Memory B cell (primary cell): Measurements from ENCODE around the gene B3GNT9.

Source experiments
- ATAC-seq: fragments of 150-1000 bp; cut with Tn5 transposase; 2 replicates; pipeline ENCODE4 v1.10.0; 2021; ENCODE audit warnings: low read depth, mild to moderate bottlenecking, moderate library complexity
- DNase-seq, 2 donors: peaks; one replicate each; pipeline ENCODE4 v3.0.0; 2022; ENCODE audit warnings: low spot score in 2 of 2
- H3K27ac Mint-ChIP-seq: one replicate; pipeline ENCODE4 v1.8.0; 2022; ENCODE audit warnings: mild to moderate bottlenecking, moderate library complexity, mixed read lengths
- H3K27me3 Mint-ChIP-seq: one replicate; pipeline ENCODE4 v1.8.0; 2022; ENCODE audit warnings: mixed read lengths
- H3K36me3 Mint-ChIP-seq: one replicate; pipeline ENCODE4 v1.8.0; 2022; ENCODE audit warnings: mild to moderate bottlenecking, mixed read lengths
- H3K4me1 Mint-ChIP-seq: one replicate; pipeline ENCODE4 v1.8.0; 2022; ENCODE audit warnings: mixed read lengths
- H3K4me3 Mint-ChIP-seq: one replicate; pipeline ENCODE4 v1.8.0; 2022; ENCODE audit warnings: mild to moderate bottlenecking, moderate library complexity, mixed read lengths
- H3K9me3 Mint-ChIP-seq: one replicate; pipeline ENCODE4 v1.8.0; 2022; ENCODE audit warnings: mixed read lengths

Gene B3GNT9

GRCh38 chr16:67190448-67191399 lies 39.9 kb upstream of the B3GNT9 start:
- Mint-ChIP-seq H3K27ac (no peak overlapping the region), H3K9me3 (no peaks in the 10 kb centered on the region), H3K4me1 (peaks cover 19% of the 10 kb centered on the region), H3K36me3 (peaks cover 2% of the 10 kb centered on the region), H3K27me3 (peaks cover 1% of the 10 kb centered on the region), H3K4me3 (no peak overlapping the region)
- DNase-seq (no peak), ATAC-seq (no peak)

GRCh38 chr16:67190041-67190440 lies 39.2 kb upstream of the B3GNT9 start, which contains the start of gene EXOC3L1:
TSS of gene EXOC3L1 (minus strand) at chr16:67190136. CDS start at chr16:67189676, 460 bp downstream.
- no peak within 1 kb of the TSS for H3K4me3 Mint-ChIP-seq
- DNase-seq (no peak), ATAC-seq (no peak)
- H3K36me3 Mint-ChIP-seq: no peaks in the 10 kb centered on the region
- peaks cover 22% of the 10 kb centered on the region for H3K4me1 Mint-ChIP-seq
- H3K9me3 Mint-ChIP-seq: no peaks in the 10 kb centered on the region
- H3K27me3 Mint-ChIP-seq: peaks cover 1% of the 10 kb centered on the region
- H3K27ac Mint-ChIP-seq: no peak within 1 kb of the TSS

GRCh38 chr16:67188798-67189197 lies 38.0 kb upstream of the B3GNT9 start:
- H3K27me3 Mint-ChIP-seq: peaks cover 1% of the 10 kb centered on the region
- no peaks in the 10 kb centered on the region for H3K36me3 Mint-ChIP-seq
- no peak overlapping the region for H3K27ac Mint-ChIP-seq
- no peak overlapping the region for H3K4me3 Mint-ChIP-seq
- no peak for ATAC-seq
- no peaks in the 10 kb centered on the region for H3K9me3 Mint-ChIP-seq
- peaks cover 23% of the 10 kb centered on the region for H3K4me1 Mint-ChIP-seq
- DNase-seq: no peak

- H3K4me1 Mint-ChIP-seq: peaks cover 20% of the 10 kb centered on the region
Measured at GRCh38 chr16:67188323-67188722, 37.5 kb upstream of the B3GNT9 start.

GRCh38 chr16:67187175-67187890 lies 36.5 kb upstream of the B3GNT9 start:
- DNase-seq: no peak
- Mint-ChIP-seq H3K27ac (no peak overlapping the region), H3K27me3 (peaks cover 1% of the 10 kb centered on the region)

More at GRCh38 chr16:67188323-67188722, 37.5 kb upstream of the B3GNT9 start:
- H3K4me3 Mint-ChIP-seq: no peak overlapping the region
- H3K36me3 Mint-ChIP-seq: no peaks in the 10 kb centered on the region
- no peaks in the 10 kb centered on the region for H3K9me3 Mint-ChIP-seq
- H3K27me3 Mint-ChIP-seq: peaks cover 1% of the 10 kb centered on the region
- DNase-seq (no peak), ATAC-seq (no peak)
- H3K27ac Mint-ChIP-seq: no peak overlapping the region

GRCh38 chr16:67186550-67186950 lies 35.8 kb upstream of the B3GNT9 start:
- Mint-ChIP-seq H3K4me1 (peaks cover 9% of the 10 kb centered on the region), H3K27me3 (peaks cover 1% of the 10 kb centered on the region), H3K27ac (no peak overlapping the region), H3K4me3 (no peak overlapping the region), H3K9me3 (no peaks in the 10 kb centered on the region), H3K36me3 (no peaks in the 10 kb centered on the region)
- ATAC-seq (no peak), DNase-seq (no peak)

More at GRCh38 chr16:67187175-67187890, 36.5 kb upstream of the B3GNT9 start:
- no peaks in the 10 kb centered on the region for H3K9me3 Mint-ChIP-seq
- peaks cover 14% of the 10 kb centered on the region for H3K4me1 Mint-ChIP-seq
- H3K36me3 Mint-ChIP-seq: no peaks in the 10 kb centered on the region
- H3K4me3 Mint-ChIP-seq: no peak overlapping the region
- ATAC-seq: no peak

GRCh38 chr16:67185651-67186134 lies 34.9 kb upstream of the B3GNT9 start:
- no peak for DNase-seq
- H3K4me1 Mint-ChIP-seq: peaks cover 6% of the 10 kb centered on the region
- H3K27me3 Mint-ChIP-seq: peaks cover 1% of the 10 kb centered on the region
- peak overlapping the region; percentile 89 for H3K4me3 Mint-ChIP-seq
- ATAC-seq: no peak
- no peaks in the 10 kb centered on the region for H3K36me3 Mint-ChIP-seq
- no peak overlapping the region for H3K27ac Mint-ChIP-seq
- H3K9me3 Mint-ChIP-seq: no peaks in the 10 kb centered on the region

GRCh38 chr16:67184995-67185650 lies 34.3 kb upstream of the B3GNT9 start:
- H3K27ac Mint-ChIP-seq: no peak overlapping the region
- peak overlapping the region; percentile 89 for H3K4me3 Mint-ChIP-seq
- peak; percentile 77 to 88 for DNase-seq
- H3K36me3 Mint-ChIP-seq: no peaks in the 10 kb centered on the region
- ATAC-seq: peak; percentile 25
- peaks cover 1% of the 10 kb centered on the region for H3K27me3 Mint-ChIP-seq
- no peaks in the 10 kb centered on the region for H3K9me3 Mint-ChIP-seq
- H3K4me1 Mint-ChIP-seq: peaks cover 6% of the 10 kb centered on the region

GRCh38 chr16:67184453-67184994 lies 33.7 kb upstream of the B3GNT9 start:
- Mint-ChIP-seq H3K27ac (no peak overlapping the region), H3K36me3 (no peaks in the 10 kb centered on the region), H3K4me3 (peak overlapping the region; percentile 89), H3K4me1 (peaks cover 6% of the 10 kb centered on the region), H3K9me3 (no peaks in the 10 kb centered on the region), H3K27me3 (peaks cover 1% of the 10 kb centered on the region)
- ATAC-seq (no peak), DNase-seq (no peak)

GRCh38 chr16:67183627-67184452 lies 33.0 kb upstream of the B3GNT9 start, which contains the start of gene MATCAP1:
TSS of gene MATCAP1 (minus strand) at chr16:67183963. CDS start at chr16:67180610, 3,353 bp downstream.
- ATAC-seq (peak; percentile 92), DNase-seq (peak; percentile 95)
- Mint-ChIP-seq H3K4me1 (peaks cover 6% of the 10 kb centered on the region), H3K27ac (no peak within 1 kb of the TSS), H3K36me3 (no peaks in the 10 kb centered on the region), H3K4me3 (peak within 1 kb of the TSS; percentile 89), H3K27me3 (peaks cover 5% of the 10 kb centered on the region), H3K9me3 (no peaks in the 10 kb centered on the region)

- peaks cover 10% of the 10 kb centered on the region for H3K4me1 Mint-ChIP-seq
- ATAC-seq (no peak), DNase-seq (no peak)
- H3K27me3 Mint-ChIP-seq: peaks cover 9% of the 10 kb centered on the region
- H3K9me3 Mint-ChIP-seq: no peaks in the 10 kb centered on the region
- H3K27ac Mint-ChIP-seq: no peak overlapping the region
- no peak overlapping the region for H3K4me3 Mint-ChIP-seq
- no peaks in the 10 kb centered on the region for H3K36me3 Mint-ChIP-seq
Measured at GRCh38 chr16:67183284-67183626, 32.5 kb upstream of the B3GNT9 start.

- no peak overlapping the region for H3K27ac Mint-ChIP-seq
Measured at GRCh38 chr16:67182288-67182687, 31.5 kb upstream of the B3GNT9 start.

GRCh38 chr16:67181346-67181745 lies 30.5 kb upstream of the B3GNT9 start:
- no peak for ATAC-seq
- H3K27me3 Mint-ChIP-seq: peaks cover 16% of the 10 kb centered on the region

More at GRCh38 chr16:67182288-67182687, 31.5 kb upstream of the B3GNT9 start:
- Mint-ChIP-seq H3K4me3 (no peak overlapping the region), H3K9me3 (no peaks in the 10 kb centered on the region), H3K27me3 (peaks cover 14% of the 10 kb centered on the region), H3K4me1 (peaks cover 12% of the 10 kb centered on the region), H3K36me3 (no peaks in the 10 kb centered on the region)
- ATAC-seq (no peak), DNase-seq (no peak)

More at GRCh38 chr16:67181346-67181745, 30.5 kb upstream of the B3GNT9 start:
- no peak for DNase-seq
- Mint-ChIP-seq H3K4me3 (no peak overlapping the region), H3K27ac (no peak overlapping the region), H3K36me3 (no peaks in the 10 kb centered on the region), H3K4me1 (peaks cover 12% of the 10 kb centered on the region), H3K9me3 (no peaks in the 10 kb centered on the region)
